PFSK-1 (cell line): ENCODE data around the gene MYO5B.

Experiments
- FOXP2 ChIP-seq: optimal IDR thresholded peaks from 2 replicates; pipeline ENCODE3; 2011; ENCODE audit warnings: borderline replicate concordance, control low read depth, inconsistent platforms; ENCODE audit not compliant: insufficient read depth; ENCODE audit errors: extremely low read length, extremely low read depth
- POLR2AphosphoS5 ChIP-seq: IDR thresholded peaks from 2 replicates; pipeline ENCODE4 v1.6.1; 2012; ENCODE audit warnings: low read depth, mild to moderate bottlenecking, control low read depth, low read length, moderate library complexity
- REST ChIP-seq, 2 experiments: IDR thresholded peaks; 2 replicates each; pipeline versions ENCODE4 v1.6.1 to v1.8.0; 2011 to 2012; ENCODE audit warnings: low read depth in 2 of 2, low read length in 2 of 2, control low read depth in 1 of 2, inconsistent platforms in 1 of 2, mild to moderate bottlenecking in 1 of 2, moderate library complexity in 1 of 2; ENCODE audit not compliant: insufficient read depth in 1 of 2
- SIN3A ChIP-seq: IDR thresholded peaks from 2 replicates; pipeline ENCODE4 v1.6.1; 2012; ENCODE audit warnings: mild to moderate bottlenecking, low read length, moderate library complexity, borderline replicate concordance; ENCODE audit not compliant: insufficient read depth
- TAF1 ChIP-seq: IDR thresholded peaks from 2 replicates; pipeline ENCODE4 v1.6.1; 2012; ENCODE audit warnings: low read length, control low read depth, borderline replicate concordance; ENCODE audit not compliant: insufficient read depth

Gene MYO5B

GRCh38 chr18:49915352-49915751, 279.6 kb downstream of the MYO5B start:
- TF ChIP-seq REST (IDR thresholded peaks at IDR 0.05; ENCODE audit: insufficient read depth in 1 of 2, low read depth in 2 of 2, low read length in 2 of 2) (no peak), FOXP2 (no peak), POLR2AphosphoS5 (no peak), TAF1 (no peak), SIN3A (no peak)

- TF ChIP-seq TAF1 (no peak), POLR2AphosphoS5 (no peak), FOXP2 (no peak), SIN3A (no peak)
Observed at GRCh38 chr18:49913221-49913620, 281.7 kb downstream of the MYO5B start.

- TF ChIP-seq POLR2AphosphoS5 = no peak
- TF ChIP-seq REST (IDR thresholded peaks at IDR 0.05; ENCODE audit: insufficient read depth in 1 of 2, low read depth in 2 of 2, low read length in 2 of 2) = no peak
- TF ChIP-seq FOXP2 = no peak
- TF ChIP-seq SIN3A = no peak
- TF ChIP-seq TAF1 = no peak
Observed at GRCh38 chr18:49911427-49911826, 283.5 kb downstream of the MYO5B start.

GRCh38 chr18:49910986-49911385, 284.0 kb downstream of the MYO5B start:
- no peak for TF ChIP-seq FOXP2

GRCh38 chr18:49910019-49910418, 284.9 kb downstream of the MYO5B start:
- TF ChIP-seq POLR2AphosphoS5 (no peak), TAF1 (no peak), REST (IDR thresholded peaks at IDR 0.05; ENCODE audit: insufficient read depth in 1 of 2, low read depth in 2 of 2, low read length in 2 of 2) (no peak), SIN3A (no peak), FOXP2 (no peak)

- TF ChIP-seq TAF1 (no peak), FOXP2 (no peak), SIN3A (no peak), REST (IDR thresholded peaks at IDR 0.05; ENCODE audit: insufficient read depth in 1 of 2, low read depth in 2 of 2, low read length in 2 of 2) (no peak), POLR2AphosphoS5 (no peak)
Observed at GRCh38 chr18:49907346-49907929, 287.5 kb downstream of the MYO5B start.
